GM18505 (cell line): ENCODE data around the gene RPAIN.

Source experiments
- ATAC-seq: cut with Tn5 transposase; IDR thresholded peaks from one replicate; pipeline ENCODE4 v1.9.1; 2021; ENCODE audit not compliant: unreplicated experiment
- POLR2A ChIP-seq: IDR thresholded peaks from 4 replicates; pipeline ENCODE4 v1.6.1; 2011; ENCODE audit warnings: borderline replicate concordance; ENCODE audit not compliant: insufficient read depth, insufficient read length; ENCODE audit errors: extremely low read depth

Gene RPAIN

GRCh38 chr17:5481451-5481850 is 61.5 kb downstream of the RPAIN start:
- no peak for TF ChIP-seq POLR2A
- ATAC-seq, result no peak
